Lung (tissue), 12 donors: Measurements from ENCODE around the gene SVIL. TPM values are rescaled to one million over a fixed set of nuclear protein-coding genes. Genes with fewer than 3 reads are reported as not detected.
"Not testable (repeated sequence)": the region's sequence is repeated elsewhere in the genome, so short reads cannot be mapped to it uniquely, and the experiment has no call there.

ENCODE experiments used
- ATAC-seq: fragments of 200-7000 bp; cut with Tn5 transposase; one replicate; pipeline ENCODE4 v1.9.1; 2020; ENCODE audit warnings: moderate number of reproducible peaks; ENCODE audit not compliant: insufficient read depth, low FRiP score
- DNase-seq, 3 donors: peaks; one replicate each; pipeline ENCODE4 v3.0.0-alpha.2; 2013 to 2017
- H3K27ac ChIP-seq, 2 donors: one replicate each; pipeline ENCODE4 v1.5.1; 2013; ENCODE audit warnings: mild to moderate bottlenecking in 2 of 2, moderate library complexity in 2 of 2, control low read depth in 1 of 2, inconsistent platforms in 1 of 2, low read depth in 1 of 2, low read length in 1 of 2
- H3K27me3 ChIP-seq, 3 donors: one replicate each; pipeline ENCODE4 v1.5.1; 2013; ENCODE audit warnings: low read length in 2 of 3; ENCODE audit not compliant: control insufficient read depth in 3 of 3, insufficient read depth in 3 of 3
- H3K36me3 ChIP-seq, 4 donors: one replicate each; pipeline ENCODE4 v1.5.1; 2013; ENCODE audit warnings: low read length in 4 of 4, mild to moderate bottlenecking in 1 of 4, moderate library complexity in 1 of 4; ENCODE audit not compliant: control insufficient read depth in 4 of 4, insufficient read depth in 4 of 4
- H3K4me1 ChIP-seq, 5 donors: one replicate each; pipeline ENCODE4 v1.5.1; 2013; ENCODE audit warnings: low read length in 5 of 5, mild to moderate bottlenecking in 2 of 5, moderate library complexity in 1 of 5; ENCODE audit not compliant: control insufficient read depth in 5 of 5, insufficient read depth in 5 of 5
- H3K4me3 ChIP-seq: one replicate; pipeline ENCODE4 v1.5.1; 2013; ENCODE audit warnings: mild to moderate bottlenecking, control low read depth, moderate library complexity
- H3K9ac ChIP-seq, 2 donors: one replicate each; pipeline ENCODE4 v1.5.1; 2013; ENCODE audit warnings: low read length in 2 of 2, control low read depth in 1 of 2; ENCODE audit not compliant: insufficient read depth in 1 of 2
- H3K9me3 ChIP-seq, 4 donors: one replicate each; pipeline ENCODE4 v1.5.1; 2013; ENCODE audit warnings: low read length in 3 of 4, mild to moderate bottlenecking in 1 of 4, moderate library complexity in 1 of 4; ENCODE audit not compliant: control insufficient read depth in 4 of 4, insufficient read depth in 3 of 4
- CTCF ChIP-seq: IDR thresholded peaks from 2 replicates; pipeline ENCODE4 v1.5.1; 2012; ENCODE audit warnings: mild to moderate bottlenecking; ENCODE audit errors: control extremely low read depth, extremely low read depth
- WGBS, 2 donors: extraction: QIAGEN DNeasy Blood & Tissue Kit; methylation state at CpG; one replicate each; pipeline ENCODE4 v1.1.7; 2013; 5-methylcytosine and 5-hydroxymethylcytosine counted together
- polyA plus RNA-seq, 2 donors: library from polyadenylated mRNA; stranded (reverse); fragments of 200-250 nt; gene quantifications; one replicate each; pipeline ENCODE4 v1.2.1, GENCODE V29; 2013
- total RNA-seq, 2 donors: library from RNA; depleted of rRNA in 1 of 2; stranded (reverse); fragments of >200 nt in 1 of 2; gene quantifications; one replicate each; pipeline ENCODE4 v1.2.1, GENCODE V29; 2014 to 2021
- donor health status: control.
- donor health status: control.
- donor health status: Bipolar disorder and iron deficiency.
- donor health status: healthy.
- donor health status: DM: yes; HTN: yes; CAD: no.

The SVIL gene
- total and polyA plus RNA-seq, 4 donors: 13.6 to 117 (median 44.0) TPM

- H3K27ac ChIP-seq: no peak overlapping the region
- no peak overlapping the region for H3K4me3 ChIP-seq
- H3K9me3 ChIP-seq: no peaks in the 10 kb centered on the region
- H3K27me3 ChIP-seq: no peaks in the 10 kb centered on the region
- WGBS, 2 donors: 78 to 85% methylated on average over 9 of the region's 9 CpGs
- DNase-seq (no peak), ATAC-seq (no peak)
- no peak for TF ChIP-seq CTCF
- no peaks in the 10 kb centered on the region for H3K4me1 ChIP-seq
- no peak overlapping the region for H3K9ac ChIP-seq
- H3K36me3 ChIP-seq: peaks cover 3 to 25% (median 6%) of the 10 kb centered on the region in 4 donors
Observed at GRCh38 chr10:29495366-29495765, 139.4 kb downstream of the SVIL start.

- DNase-seq (no peak), ATAC-seq (no peak)
- H3K27me3 ChIP-seq: no peaks in the 10 kb centered on the region
- no peaks in the 10 kb centered on the region for H3K9me3 ChIP-seq
- H3K36me3 ChIP-seq: peaks cover 3 to 21% (median 11%) of the 10 kb centered on the region in 4 donors
- 81 to 98% methylated on average over 6 of the region's 6 CpGs for WGBS, 2 donors
- no peak overlapping the region for H3K27ac ChIP-seq
- H3K4me1 ChIP-seq: no peaks in the 10 kb centered on the region
- no peak for TF ChIP-seq CTCF
- no peak overlapping the region for H3K4me3 ChIP-seq
- H3K9ac ChIP-seq: no peak overlapping the region
Observed at GRCh38 chr10:29493697-29494096, 141.1 kb downstream of the SVIL start.

GRCh38 chr10:29492774-29493173, 142.0 kb downstream of the SVIL start:
- Histone ChIP-seq H3K4me1 (no peaks in the 10 kb centered on the region), H3K27ac (no peak overlapping the region), H3K4me3 (no peak overlapping the region), H3K9me3 (no peaks in the 10 kb centered on the region), H3K27me3 (no peaks in the 10 kb centered on the region), H3K9ac (no peak overlapping the region), H3K36me3 (peaks cover 3 to 26% (median 12%) of the 10 kb centered on the region in 4 donors)
- no peak for DNase-seq
- no peak for TF ChIP-seq CTCF
- no peak for ATAC-seq
- WGBS, 2 donors: 96 to 97% methylated on average over 11 of the region's 11 CpGs

GRCh38 chr10:29491918-29492317, 142.9 kb downstream of the SVIL start:
- no peaks in the 10 kb centered on the region for H3K27me3 ChIP-seq
- H3K4me3 ChIP-seq: no peak overlapping the region
- TF ChIP-seq CTCF: no peak
- H3K36me3 ChIP-seq: peaks cover 3 to 26% (median 12%) of the 10 kb centered on the region in 4 donors
- ATAC-seq (no peak), DNase-seq (no peak)
- no peak overlapping the region for H3K9ac ChIP-seq
- no peaks in the 10 kb centered on the region for H3K4me1 ChIP-seq
- no peak overlapping the region for H3K27ac ChIP-seq
- no peaks in the 10 kb centered on the region for H3K9me3 ChIP-seq
- 92 to 95% methylated on average over 5 of the region's 5 CpGs for WGBS, 2 donors

GRCh38 chr10:29490781-29491280, 143.9 kb downstream of the SVIL start:
- H3K36me3 ChIP-seq: peaks cover 3 to 29% (median 16%) of the 10 kb centered on the region in 4 donors
- H3K27me3 ChIP-seq, H3K27ac ChIP-seq, DNase-seq, ATAC-seq, H3K9ac ChIP-seq, H3K9me3 ChIP-seq, H3K4me3 ChIP-seq, H3K4me1 ChIP-seq: not testable (repeated sequence)
- WGBS, 2 donors: 95 to 96% methylated on average over 16 of the region's 16 CpGs
